Suppressor macrophage treated with lipopolysaccharide for 4 hours (primary cell): ENCODE measurements around the gene OARD1.

Experiments used
- DNase-seq: peaks from one replicate; pipeline ENCODE4 v3.0.0-alpha.2; 2020

Gene OARD1

DNA sequence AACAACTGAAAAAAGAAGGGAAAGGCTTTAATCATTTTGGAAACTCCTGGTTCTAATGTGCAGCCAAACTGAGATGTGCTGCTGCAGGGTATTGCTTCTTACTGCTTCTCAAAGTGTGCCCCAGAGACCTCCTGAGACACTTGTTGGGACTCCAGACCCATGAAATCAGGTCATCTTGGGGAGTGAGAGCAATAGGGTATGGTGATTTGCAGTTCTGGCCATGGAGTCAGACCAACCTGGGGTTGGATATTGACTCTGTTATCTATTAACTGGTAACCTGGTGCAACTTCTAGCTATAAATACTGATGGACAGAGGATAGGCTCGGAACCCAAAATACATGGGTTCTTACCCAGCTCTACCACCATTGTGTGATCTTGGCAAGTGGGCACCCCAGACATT, 26.1 kb downstream of the OARD1 start:
- DNase-seq, result no peak

DNA sequence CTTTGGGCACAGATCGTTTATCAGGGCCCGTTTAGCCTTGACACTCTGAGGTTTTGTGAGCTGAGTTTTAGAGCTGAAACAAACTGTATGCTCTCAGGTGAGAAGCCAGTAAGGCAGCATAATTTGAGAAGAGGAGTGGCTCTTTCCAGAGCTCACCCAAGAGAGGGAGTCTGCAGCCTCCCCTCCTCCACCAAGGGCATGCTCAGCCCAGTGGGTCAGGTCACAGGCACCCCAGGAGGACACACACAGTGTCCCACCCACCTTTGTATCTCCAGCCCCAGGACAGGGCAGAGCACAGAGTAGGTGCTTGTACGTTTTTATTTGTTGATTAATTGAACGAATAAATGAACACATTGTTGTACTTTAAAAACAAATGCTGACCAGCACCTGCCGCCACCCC, 26.5 kb downstream of the OARD1 start:
- no peak for DNase-seq

DNA sequence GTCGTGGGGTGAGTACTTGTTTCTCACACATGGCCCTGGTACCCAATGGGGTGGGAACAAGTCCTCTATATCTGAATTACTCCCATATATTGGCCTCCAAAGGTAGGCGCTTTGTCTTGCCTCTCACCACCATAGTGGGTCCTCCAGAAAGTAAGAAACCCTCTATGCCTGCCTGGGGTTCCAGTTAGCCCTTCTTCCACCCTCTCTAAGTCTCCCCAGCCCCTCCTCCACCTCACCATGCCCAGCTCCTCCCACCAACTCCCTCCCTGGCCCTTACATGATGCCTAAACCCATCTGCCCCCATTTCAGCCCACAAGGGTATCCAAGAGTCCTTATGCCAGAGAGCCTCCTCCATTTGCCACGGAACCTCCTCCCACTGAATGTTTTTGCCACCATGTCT, 29.0 kb downstream of the OARD1 start:
- DNase-seq, result no peak

DNA sequence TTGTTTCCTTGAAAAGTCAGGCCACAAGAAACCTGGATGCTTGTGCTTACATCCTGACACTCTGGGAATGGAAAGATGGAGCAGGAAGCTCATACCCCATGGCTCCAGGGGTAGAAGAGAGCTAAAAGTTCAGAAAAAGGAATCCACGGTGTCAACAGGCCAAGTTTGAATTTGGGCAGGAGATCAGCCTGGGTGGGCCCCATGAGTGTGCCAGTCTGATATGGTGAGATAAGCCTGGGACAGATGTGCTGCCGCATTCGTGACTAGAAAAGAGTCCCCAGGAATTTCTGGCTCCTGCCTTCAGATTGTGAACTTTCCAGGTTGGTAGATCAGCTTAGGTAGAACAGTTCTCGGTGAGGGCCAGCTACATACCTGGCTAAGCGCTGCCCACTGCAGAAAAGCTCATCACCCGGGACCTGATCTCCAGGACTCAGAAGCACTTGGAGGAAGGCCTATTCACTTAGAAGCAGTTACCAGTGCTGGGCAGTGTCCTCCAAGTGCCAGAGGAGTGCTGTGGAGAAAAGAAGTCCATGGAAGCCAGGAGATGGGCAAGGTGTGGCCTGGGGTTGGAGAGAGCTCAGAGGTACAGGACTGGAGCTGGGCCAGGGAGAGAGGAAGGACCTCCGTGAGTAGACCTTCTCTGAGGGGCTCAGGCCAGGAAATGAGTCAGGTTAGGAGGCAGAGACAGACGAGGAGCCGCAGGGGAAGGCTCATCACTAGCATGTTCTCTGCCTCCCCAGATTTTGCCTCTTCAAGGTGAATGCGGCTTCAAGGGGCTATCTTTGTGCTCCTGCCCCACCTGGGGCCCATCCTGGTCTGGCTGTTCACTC, 29.7 kb downstream of the OARD1 start, which contains the start of gene TSPO2:
Gene TSPO2, plus strand, starts transcription at position 242 of the 830 bp plus-strand sequence. Its CDS starts 519 bp downstream, at position 761.
- no peak for DNase-seq

DNA sequence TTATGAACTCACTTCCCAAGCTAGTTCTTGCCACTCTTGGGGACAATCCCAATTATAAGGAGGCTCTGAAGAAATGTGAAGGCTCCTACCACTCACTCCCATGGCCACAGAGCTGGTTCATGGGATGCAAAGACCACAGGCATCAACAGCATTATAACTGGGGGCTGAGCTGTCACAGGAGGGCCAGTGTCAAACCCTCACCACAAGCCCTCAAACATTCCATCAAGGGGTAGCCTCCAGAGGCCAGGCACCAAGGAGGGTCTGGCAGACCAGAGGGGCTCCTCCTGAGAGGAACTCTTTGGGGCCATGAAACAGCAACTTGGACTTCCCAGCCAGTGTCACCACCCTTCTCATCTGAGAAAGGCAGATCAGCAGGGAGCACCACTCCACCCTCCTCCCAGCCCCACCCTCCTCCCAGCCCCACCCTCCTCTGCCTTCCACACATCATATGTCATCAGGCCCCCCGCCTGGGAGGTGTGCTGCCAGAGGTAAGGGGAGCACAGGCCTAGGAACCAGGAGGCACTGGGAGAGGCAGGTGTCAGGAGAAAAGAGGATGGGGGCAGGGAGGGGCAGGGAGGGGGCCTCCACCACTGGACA, 31.1 kb downstream of the OARD1 start:
- DNase-seq, result no peak

DNA sequence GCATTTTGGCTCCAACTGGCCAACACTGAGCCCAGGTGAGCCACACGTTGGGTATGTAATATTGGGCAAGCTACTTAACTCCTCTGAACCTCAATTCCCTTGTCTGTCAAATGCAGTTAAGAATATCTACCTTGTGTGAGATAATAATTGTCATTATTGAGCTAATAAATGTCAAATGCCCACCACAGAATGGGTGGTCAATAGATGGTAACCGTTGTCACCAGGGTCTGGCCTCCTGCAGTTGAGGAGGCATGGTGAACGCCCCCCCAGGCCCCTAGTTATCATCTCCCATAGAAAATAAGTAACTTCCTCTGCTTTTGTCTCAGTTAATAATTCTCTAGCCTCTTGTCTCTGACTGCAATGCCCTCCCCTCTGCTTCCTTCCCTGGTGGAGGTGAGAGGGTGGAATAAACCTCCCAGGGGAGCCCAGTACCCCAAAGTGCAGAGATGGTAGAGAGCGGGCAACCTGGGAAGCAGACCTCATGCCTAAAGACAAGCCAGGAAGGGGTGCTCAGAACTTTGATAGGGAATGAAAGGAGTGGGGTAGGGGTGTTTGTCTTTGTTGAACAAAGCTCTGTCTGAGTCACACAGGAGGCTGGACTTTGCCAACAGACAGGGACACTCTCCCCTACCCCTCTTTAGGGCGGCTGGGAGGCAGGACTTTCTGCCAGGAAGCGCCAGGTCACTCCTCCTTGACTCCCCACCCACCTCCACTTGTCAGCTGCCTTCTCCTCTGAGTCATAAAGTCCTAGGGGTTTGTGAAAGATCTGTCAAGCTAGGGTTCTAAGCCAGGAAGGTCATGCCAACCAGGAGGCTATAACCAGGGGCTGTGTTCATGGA, 31.8 kb downstream of the OARD1 start:
- DNase-seq, result peak; percentile 45

DNA sequence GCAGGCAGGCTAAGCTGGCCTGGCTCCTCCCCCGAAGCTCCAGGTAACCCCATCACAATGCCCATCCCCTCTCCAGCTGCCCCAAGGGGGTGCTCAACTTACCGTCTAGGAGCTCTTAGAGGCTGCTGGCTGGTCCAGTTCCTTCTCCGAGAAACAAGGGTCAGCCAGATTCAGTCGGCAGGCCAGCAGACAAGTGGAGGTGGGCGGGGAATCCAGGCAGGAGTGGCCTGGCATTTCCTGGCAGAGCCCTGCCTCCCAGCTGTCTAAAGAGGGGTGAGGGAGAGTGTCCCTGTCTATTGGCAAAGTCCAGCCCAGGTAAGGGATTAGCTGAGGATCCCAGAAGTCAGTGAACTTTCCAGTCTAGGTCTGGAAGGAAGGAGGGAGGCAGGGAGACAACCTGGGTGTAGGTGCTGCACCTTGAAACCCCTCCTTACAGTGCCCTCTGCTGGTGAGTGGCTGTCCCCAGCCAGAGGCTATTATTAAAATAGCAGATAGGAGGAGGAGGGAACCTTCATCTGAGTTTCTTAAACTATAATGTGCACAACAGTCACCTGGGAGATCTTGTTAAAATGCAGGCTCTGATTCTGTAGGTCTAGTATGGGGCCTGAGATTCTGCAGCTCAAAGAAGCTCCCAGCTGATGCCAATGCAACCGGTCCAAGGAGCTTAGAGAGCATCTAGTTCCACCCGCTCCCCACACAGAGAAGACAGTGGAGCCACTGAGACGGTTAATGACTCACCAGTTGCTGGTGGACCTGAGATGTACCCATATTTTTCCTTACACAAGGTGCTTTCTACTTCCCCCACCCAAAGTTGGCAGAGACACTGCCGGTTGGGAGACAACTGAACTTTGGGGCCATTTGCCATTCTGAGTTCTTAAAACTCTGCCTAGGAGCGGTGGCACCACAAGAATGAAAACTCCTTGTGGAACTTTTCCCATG, 32.8 kb downstream of the OARD1 start, which contains the start of gene UNC5CL:
Gene UNC5CL, minus strand, starts transcription at position 162 of the 939 bp plus-strand sequence. CDS start 4,147 bp downstream, outside the sequence.
- DNase-seq, result peak; percentile 42

DNA sequence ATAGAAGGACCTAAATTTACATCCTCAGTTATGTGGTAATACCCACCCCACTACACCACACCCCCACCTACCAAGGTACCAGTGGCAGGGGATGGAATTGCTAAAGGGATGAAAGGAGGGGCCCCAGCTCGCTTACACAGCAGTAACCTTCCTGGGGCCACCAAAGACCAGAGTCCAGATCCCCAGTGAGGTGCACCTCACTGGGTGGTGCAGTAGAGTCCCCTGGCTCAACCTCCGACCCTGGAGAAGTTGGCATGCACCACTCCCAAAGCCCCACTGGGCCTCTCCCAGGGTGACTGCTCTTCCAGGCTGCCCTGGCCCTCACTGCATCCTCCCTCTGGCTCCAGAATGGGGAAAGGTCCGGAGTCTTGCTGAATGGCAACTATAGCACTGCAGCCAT, 34.0 kb downstream of the OARD1 start:
- DNase-seq, result no peak

DNA sequence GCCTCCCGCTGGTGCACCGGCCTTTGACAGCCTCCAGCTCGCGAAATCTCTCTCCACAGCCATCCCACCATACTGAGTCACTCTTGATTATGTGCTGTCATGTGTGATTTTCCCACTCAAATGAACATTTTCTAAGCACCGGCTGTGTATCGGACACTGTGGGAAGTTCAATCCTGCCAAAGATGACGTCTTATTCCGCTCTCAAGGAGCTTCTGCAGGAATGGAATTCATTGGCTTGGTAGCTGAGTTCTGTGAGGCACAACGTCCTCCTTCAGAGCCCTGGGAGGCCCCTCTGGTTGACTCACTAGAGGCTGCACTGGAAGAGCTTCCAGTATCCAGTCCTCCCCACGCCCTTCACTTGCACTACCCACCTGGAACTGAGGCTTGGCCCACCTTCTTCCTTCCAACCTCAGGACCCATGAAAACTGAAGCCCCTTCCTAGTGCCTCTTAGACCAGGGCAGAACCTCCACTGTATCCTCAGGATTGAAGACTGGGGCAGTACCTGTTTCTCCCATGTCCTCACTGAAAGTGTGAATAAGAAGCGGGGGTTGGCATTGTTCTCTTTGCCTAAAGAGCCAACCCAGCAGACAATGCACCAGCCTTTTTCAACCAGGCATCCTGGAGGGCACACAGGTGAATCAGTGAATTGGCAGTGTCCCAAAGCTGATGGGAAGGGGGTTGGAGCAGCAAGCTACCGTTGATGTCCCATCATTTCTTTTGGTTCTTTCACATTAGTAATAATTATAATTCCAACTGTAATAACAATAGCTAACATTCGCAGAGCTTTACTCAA, 34.9 kb downstream of the OARD1 start:
- no peak for DNase-seq

DNA sequence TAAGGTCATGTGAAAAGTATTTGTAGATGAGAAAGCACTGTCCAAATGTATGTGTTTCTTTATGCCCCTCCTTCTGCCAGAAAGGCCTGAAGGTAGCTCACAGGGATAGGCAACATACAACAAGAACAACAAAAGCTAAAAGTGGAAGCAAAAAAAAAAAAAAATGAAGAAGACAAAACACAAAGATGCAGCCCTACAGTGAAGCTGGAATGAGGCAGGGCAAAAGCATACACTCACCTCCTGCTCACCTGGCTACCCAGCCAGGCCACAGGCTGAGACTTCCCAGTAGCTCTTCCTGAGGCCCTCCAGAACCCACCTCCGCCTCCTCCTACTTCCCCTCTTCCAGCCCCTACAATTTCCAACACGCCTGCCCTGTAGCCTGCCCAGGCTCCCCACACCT, 35.6 kb downstream of the OARD1 start:
- DNase-seq, result no peak

DNA sequence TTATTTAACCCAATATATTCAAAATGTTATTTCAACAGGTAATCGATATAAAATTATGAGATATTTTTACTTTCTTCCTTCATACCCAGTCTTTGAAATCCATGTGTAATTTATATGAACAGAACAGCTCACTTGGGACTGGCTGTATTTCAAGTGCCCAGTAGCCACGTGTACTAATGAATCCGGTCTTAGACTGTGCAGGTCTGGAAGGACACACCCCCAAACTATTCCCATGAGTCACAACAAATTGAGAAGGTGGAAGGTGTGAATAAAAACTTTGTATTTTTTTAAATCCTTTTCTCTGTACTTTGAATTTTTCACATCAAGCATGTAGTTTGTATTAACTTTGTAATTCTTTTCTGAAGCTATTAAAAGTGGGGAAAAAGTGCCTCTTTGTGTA, 36.0 kb downstream of the OARD1 start:
- no peak for DNase-seq

DNA sequence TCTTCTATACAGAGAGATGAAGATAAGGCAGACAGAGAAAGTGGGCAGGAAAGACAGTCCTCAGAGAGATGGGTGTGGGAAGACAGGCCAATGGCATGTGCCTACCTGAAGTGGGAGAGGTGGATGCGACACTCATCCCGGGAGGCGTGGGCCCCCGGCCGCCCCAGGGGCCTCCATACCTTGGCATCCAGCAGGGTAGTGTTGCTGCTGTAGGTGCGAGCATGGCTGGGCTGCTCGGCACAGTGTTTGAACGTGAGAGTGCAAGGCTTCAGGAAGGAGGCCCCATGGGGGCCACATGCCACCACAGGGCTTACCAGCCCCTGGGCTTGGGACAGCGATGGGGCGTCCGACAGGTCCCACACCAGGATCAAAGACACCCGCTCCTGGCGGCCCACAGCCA, 38.4 kb downstream of the OARD1 start:
- DNase-seq, result no peak

DNA sequence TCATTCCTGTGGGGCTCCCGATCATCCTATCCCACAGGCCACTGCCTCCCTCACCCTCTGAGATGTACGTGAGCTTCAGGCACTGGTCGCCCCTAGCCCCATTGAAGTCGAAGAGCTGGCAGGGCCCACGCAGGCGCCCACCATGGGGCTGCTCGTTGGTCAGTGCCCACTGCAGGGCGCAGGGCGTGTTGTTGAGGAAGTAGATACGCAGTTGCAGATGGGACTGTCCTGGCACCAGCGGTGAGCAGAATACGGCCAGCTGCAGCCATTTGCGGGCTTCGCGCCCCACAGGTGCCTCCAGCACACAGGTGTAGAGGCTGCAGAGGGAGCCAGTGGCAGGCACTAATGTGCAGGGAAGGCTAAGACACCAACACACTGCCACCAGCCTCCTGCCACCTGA, 39.3 kb downstream of the OARD1 start:
- no peak for DNase-seq

DNA sequence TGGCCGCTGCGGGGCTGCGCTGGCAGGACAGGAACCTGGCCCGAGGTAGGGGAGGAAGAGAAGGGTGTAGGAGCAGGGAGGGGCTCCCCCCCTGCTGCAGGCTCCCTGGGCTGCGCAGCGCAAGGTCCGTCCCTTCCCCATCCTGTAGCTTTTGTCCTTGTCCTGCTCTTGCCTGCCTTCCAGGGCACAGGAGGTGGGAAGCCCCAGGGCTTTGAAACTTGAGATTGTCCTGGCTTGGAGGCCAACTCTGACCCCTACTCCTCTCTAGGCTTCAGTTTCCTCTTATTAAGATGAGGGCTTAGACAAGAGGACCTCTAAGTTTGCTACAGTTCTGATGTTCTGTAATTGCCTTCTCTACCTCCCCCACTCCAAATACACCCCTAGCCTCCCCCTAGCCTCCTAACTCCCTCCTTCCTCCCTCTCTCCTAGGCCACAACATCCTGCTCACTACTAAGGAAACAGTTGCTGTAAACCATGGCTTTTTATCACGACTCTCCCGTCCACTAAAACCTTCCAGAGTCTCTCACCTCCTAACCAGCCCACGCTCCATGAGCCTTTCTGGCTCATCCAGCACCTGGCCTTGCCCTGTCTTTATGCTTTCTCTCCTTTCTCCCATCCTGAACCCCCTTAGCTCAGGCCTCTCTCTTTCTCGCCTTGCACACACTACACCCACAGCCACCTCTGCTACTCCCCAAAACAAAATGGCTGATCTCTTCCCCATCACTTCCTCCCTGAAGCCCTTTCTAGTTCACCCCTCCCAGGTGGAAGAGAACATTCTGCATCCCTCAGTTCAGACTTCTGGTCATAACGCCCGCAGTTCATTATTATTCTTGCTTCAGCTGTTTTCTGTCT, 43.4 kb downstream of the OARD1 start:
- no peak for DNase-seq

DNA sequence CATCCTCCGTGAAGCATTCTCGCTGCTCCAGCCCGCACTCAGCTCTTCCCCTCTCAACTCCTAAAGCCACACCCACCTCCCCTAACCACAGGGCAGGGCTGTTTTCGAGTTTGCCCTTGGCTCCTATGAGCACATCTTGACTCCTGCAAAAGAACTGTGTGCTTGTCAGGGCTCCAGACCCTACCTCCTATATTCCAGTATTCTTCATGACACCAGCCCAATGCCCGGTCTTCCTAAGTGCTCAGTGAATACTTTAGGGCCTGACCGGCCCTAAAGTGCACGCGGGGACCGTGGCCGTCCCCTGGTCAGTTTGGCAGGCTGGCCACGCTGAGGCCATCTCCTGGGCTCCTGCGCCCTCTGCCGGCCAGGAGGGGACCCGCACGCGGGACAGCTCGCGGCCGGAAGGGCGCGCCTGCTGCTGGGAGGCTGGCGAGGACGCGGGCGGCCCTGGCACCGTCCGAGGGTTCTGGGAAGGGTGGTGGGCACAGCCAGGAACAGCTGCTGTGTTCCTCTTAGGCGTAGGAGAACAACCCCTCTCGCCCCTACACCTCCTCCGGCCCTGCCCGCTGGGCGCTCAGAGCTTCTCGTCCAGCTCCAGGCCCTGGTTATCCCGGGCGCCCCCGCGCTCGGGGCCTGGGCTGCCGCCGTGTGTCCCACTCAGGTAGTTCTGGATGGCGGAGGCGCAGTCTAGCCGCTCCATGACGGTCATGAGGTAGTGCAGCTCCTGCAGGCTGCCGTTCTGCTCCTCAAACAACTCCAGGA, 44.2 kb downstream of the OARD1 start:
- DNase-seq, result peak; percentile 88

DNA sequence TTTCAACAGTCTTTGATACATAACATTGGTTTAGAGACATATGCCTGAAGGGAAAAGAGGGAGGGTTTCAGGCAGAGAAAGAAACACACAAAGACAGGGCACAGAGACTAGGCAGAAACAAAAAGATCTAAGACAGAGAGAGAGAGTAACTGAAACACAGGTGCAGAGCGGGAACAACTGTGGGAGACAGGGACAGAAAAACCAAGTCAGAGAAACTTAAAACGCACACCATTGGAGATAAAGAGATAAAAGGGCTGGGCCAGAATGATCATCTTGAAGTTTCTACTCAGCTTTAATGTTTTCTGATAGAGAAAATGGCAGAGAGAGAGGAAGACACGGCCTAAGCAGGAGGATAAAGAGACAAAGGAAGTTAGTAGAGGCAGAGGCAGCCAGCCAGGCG, 44.9 kb downstream of the OARD1 start:
- DNase-seq, result no peak

DNA sequence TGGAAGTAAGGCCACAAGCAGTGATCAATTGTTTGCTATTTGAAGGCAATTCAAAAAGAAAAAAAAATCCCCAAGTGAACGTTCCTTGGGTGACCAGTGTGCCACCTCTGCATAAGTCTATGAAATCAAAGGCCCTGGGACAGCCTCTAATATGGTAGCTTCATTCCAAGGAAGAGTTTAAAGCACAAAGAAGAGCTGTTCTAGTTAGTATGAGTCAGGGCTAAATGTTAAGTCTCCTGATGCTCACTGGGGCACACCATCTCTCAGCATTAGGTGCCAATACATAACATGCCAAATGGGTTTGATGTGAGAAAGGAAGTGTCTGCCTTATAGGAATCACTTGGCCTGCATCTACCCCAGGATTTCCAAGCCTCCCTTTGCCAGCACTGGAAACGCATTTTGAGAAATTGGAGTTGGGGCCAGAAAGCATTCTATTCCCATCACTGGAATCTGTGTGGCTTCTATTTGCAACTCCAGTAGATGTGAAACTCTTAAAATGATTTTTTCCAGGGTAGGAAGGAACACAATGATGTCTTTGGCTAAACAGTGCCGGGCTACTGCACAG, 46.1 kb downstream of the OARD1 start:
- DNase-seq, result no peak

DNA sequence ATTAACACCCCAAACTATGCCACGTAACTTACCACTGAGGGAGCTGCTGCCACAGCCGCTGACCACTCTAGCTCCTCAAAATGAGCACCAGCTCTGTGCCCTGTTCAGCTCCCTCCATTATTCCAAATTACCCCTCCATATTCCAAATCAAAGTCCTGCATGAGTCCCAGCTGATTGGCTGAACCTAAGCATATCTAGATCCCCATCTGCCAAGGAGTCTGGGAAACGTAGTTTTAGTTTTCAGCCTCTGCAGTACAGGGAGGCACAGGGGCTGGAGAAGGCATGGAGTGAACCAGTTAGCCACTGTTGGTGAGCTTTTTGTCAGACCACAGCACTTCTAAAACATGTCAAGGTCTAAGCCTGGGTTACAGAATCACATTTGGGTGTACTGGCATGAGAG, 49.0 kb downstream of the OARD1 start:
- no peak for DNase-seq

DNA sequence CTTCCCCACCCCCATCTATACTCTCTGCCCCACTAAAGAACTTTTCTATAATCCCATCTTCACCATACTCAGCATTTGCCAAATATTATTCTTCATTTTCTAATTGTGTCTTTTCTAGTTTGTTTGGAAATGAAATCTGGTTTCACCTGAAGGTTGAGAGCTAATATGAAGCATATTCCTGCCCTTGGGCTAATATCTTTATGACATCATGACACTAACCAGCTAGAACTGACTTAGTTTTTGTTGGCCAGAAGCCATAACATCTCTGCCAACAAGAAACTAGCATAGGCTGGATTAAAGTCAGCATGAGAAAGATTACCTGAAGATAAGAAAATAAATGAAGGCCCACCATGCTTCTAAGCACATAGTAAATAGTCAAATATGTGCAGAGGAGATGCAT, 49.9 kb downstream of the OARD1 start:
- DNase-seq, result no peak
